Spleen (tissue), 11 donors: ENCODE results near the gene PDE4D. TPM values are rescaled to one million over a fixed set of nuclear protein-coding genes. Genes with fewer than 3 reads are reported as not detected.

Source experiments
- DNase-seq: peaks from one replicate; pipeline ENCODE4 v3.0.0-alpha.2; 2020
- H3K27ac ChIP-seq, 8 donors: fragments of 200-600 bp; sonication (generic) in 7 of 8; 1 replicate in 4 of 8; 2 replicates in 4 of 8; pipeline versions ENCODE4 v1.5.0 to v1.8.0; 2016 to 2021; ENCODE audit warnings: inconsistent platforms in 4 of 8, mild to moderate bottlenecking in 4 of 8, moderate library complexity in 1 of 8
- H3K27me3 ChIP-seq, 7 donors: fragments of 200-600 bp; sonication (generic) in 6 of 7; replicated peaks in 1 of 7; 1 replicate in 4 of 7; 2 replicates in 3 of 7; pipeline versions ENCODE4 v1.5.0 to v1.8.0; 2016 to 2021; ENCODE audit warnings: inconsistent platforms in 3 of 7, mild to moderate bottlenecking in 1 of 7
- H3K36me3 ChIP-seq, 6 donors: fragments of 200-600 bp; sonication (generic) in 5 of 6; 1 replicate in 4 of 6; 2 replicates in 2 of 6; pipeline versions ENCODE4 v1.5.0 to v1.8.0; 2016 to 2021; ENCODE audit warnings: inconsistent platforms in 2 of 6
- H3K4me1 ChIP-seq, 6 donors: fragments of 200-600 bp; sonication (generic) in 5 of 6; 1 replicate in 3 of 6; 2 replicates in 3 of 6; pipeline versions ENCODE4 v1.5.0 to v1.8.0; 2016 to 2021; ENCODE audit warnings: inconsistent platforms in 3 of 6
- H3K4me3 ChIP-seq, 8 donors: fragments of 200-600 bp; sonication (generic) in 7 of 8; 1 replicate in 4 of 8; 2 replicates in 4 of 8; pipeline versions ENCODE4 v1.5.0 to v1.8.0; 2016 to 2021; ENCODE audit warnings: inconsistent platforms in 4 of 8, mild to moderate bottlenecking in 4 of 8, moderate library complexity in 2 of 8
- H3K9me3 ChIP-seq, 8 donors: fragments of 200-600 bp; sonication (generic) in 7 of 8; 1 replicate in 4 of 8; 2 replicates in 4 of 8; pipeline versions ENCODE4 v1.5.0 to v1.8.0; 2016 to 2021; ENCODE audit warnings: inconsistent platforms in 4 of 8
- CTCF ChIP-seq, 11 experiments: fragments of 200-600 bp in 7 of 11; fragments of 450-650 bp in 4 of 11; sonication (generic) in 4 of 11; IDR thresholded peaks in 8 of 11; conservative IDR thresholded peaks in 3 of 11; 1 replicate in 7 of 11; 2 replicates in 4 of 11; pipeline versions ENCODE4 v1.4.0 to v1.8.0; 2016 to 2021; ENCODE audit warnings: antibody characterized with exemption in 11 of 11, inconsistent platforms in 4 of 11, mild to moderate bottlenecking in 1 of 11
- POLR2A ChIP-seq, 3 donors: fragments of 450-650 bp; IDR thresholded peaks; one replicate each; pipeline ENCODE4 v1.5.1; 2017; ENCODE audit warnings: antibody characterized with exemption in 3 of 3, mild to moderate bottlenecking in 1 of 3
- POLR2AphosphoS5 ChIP-seq, 3 donors: sonication (generic); formaldehyde crosslinking; IDR thresholded peaks; one replicate each; pipeline ENCODE4 v1.5.1; 2017; ENCODE audit warnings: antibody characterized with exemption in 3 of 3
- WGBS, 5 donors: extraction: QIAGEN DNeasy Blood & Tissue Kit in 3 of 5; methylation state at CpG; one replicate each; pipeline versions ENCODE4 v1.1.5 to v1.1.7; 2013 to 2018; 5-methylcytosine and 5-hydroxymethylcytosine counted together
- intact Hi-C: fragments of 100-400 bp; cut with DNase I; formaldehyde crosslinking; loops from one replicate; pipeline ENCODE4 v1.15.0; 2023; ENCODE audit warnings: low total_unique reads
- polyA plus RNA-seq, 3 donors: library from polyadenylated mRNA; stranded (reverse); fragments of 200-250 nt; gene quantifications; one replicate each; pipeline ENCODE4 v1.2.1, GENCODE V29; 2013
- total RNA-seq, 7 donors: library from RNA; depleted of rRNA in 3 of 7; stranded (reverse); fragments of >200 nt in 3 of 7; fragmentation: NEBNext Ultra II Directional in 4 of 7; extraction: Animal tissue kit (Norgen Biotek cat#: 25700) in 4 of 7; gene quantifications; one replicate each; pipeline versions ENCODE4 v1.1.0 to v1.2.1, GENCODE V29; 2016 to 2021
- donor health status: healthy with polysubstance abuse.
- donor health status: DM: no; HTN: no; CAD: no; lungs with moderate emphysema.
- donor health status: DM: no; HTN: no; CAD: no.
- donor health status: Bipolar disorder and iron deficiency.
- donor health status: healthy.
- donor health status: DM: no; HTN: no; CAD: no.
- donor health status: DM: yes; HTN: yes; CAD: no.

Gene PDE4D
- total and polyA plus RNA-seq, 10 donors: 0.88 to 51.8 (median 18.2) TPM

GRCh38 chr5:59449905-59450644, 443.5 kb downstream of the PDE4D start:
- intact Hi-C loops: no loop called here
- no peak for TF ChIP-seq POLR2AphosphoS5 (IDR thresholded peaks at IDR 0.05)
- TF ChIP-seq CTCF (IDR thresholded peaks at IDR 0.05 in 8 of 11, conservative IDR thresholded peaks at IDR 0.05 in 3 of 11): no peak
- TF ChIP-seq POLR2A (IDR thresholded peaks at IDR 0.05): no peak
- no peak for DNase-seq

GRCh38 chr5:59446356-59446755, 447.2 kb downstream of the PDE4D start:
- no peak for DNase-seq

More at GRCh38 chr5:59449905-59450644, 443.5 kb downstream of the PDE4D start:
- Histone ChIP-seq H3K36me3 (no peaks in the 10 kb centered on the region), H3K4me1 (no peaks in the 10 kb centered on the region), H3K4me3 (no peak overlapping the region), H3K9me3 (peaks cover 0 to 6% (median 0%) of the 10 kb centered on the region in 8 donors), H3K27ac (no peak overlapping the region), H3K27me3 (no peaks in the 10 kb centered on the region)
- 79 to 95% (median 83%) methylated on average over 3 of the region's 3 CpGs for WGBS, 5 donors

GRCh38 chr5:59445741-59446140, 447.8 kb downstream of the PDE4D start:
- peaks cover 0 to 6% (median 0%) of the 10 kb centered on the region in 8 donors for H3K9me3 ChIP-seq
- no peaks in the 10 kb centered on the region for H3K4me1 ChIP-seq
- H3K27ac ChIP-seq: no peak overlapping the region
- H3K27me3 ChIP-seq: no peaks in the 10 kb centered on the region
- intact Hi-C loops: no loop called here
- DNase-seq: no peak
- WGBS, 5 donors: 92 to 98% (median 95%) methylated on average over 1 of the region's 1 CpG
- H3K4me3 ChIP-seq: no peak overlapping the region
- no peaks in the 10 kb centered on the region for H3K36me3 ChIP-seq
- TF ChIP-seq CTCF (IDR thresholded peaks at IDR 0.05 in 8 of 11, conservative IDR thresholded peaks at IDR 0.05 in 3 of 11) (no peak), POLR2AphosphoS5 (IDR thresholded peaks at IDR 0.05) (no peak), POLR2A (IDR thresholded peaks at IDR 0.05) (no peak)

More at GRCh38 chr5:59446356-59446755, 447.2 kb downstream of the PDE4D start:
- WGBS, 5 donors: 77 to 90% (median 86%) methylated on average over 2 of the region's 2 CpGs
- Histone ChIP-seq H3K4me3 (no peak overlapping the region), H3K36me3 (no peaks in the 10 kb centered on the region), H3K9me3 (peaks cover 0 to 6% (median 0%) of the 10 kb centered on the region in 8 donors), H3K27me3 (no peaks in the 10 kb centered on the region), H3K27ac (no peak overlapping the region), H3K4me1 (no peaks in the 10 kb centered on the region)
- intact Hi-C loops: no loop called here
- TF ChIP-seq POLR2AphosphoS5 (IDR thresholded peaks at IDR 0.05) (no peak), POLR2A (IDR thresholded peaks at IDR 0.05) (no peak), CTCF (IDR thresholded peaks at IDR 0.05 in 8 of 11, conservative IDR thresholded peaks at IDR 0.05 in 3 of 11) (no peak)

- no peak overlapping the region for H3K4me3 ChIP-seq
- H3K27ac ChIP-seq: no peak overlapping the region
- TF ChIP-seq POLR2A (IDR thresholded peaks at IDR 0.05): no peak
- H3K4me1 ChIP-seq: no peaks in the 10 kb centered on the region
- H3K36me3 ChIP-seq: no peaks in the 10 kb centered on the region
- no peak for DNase-seq
- no peaks in the 10 kb centered on the region for H3K27me3 ChIP-seq
- H3K9me3 ChIP-seq: no peaks in the 10 kb centered on the region
- 92 to 96% (median 93%) methylated on average over 3 of the region's 3 CpGs for WGBS, 5 donors
- intact Hi-C loops: no loop called here
Measured at GRCh38 chr5:59439303-59439702, 454.2 kb downstream of the PDE4D start.
